PC-9 (cell line): ENCODE data around the gene LDLRAD3. TPM values are rescaled to one million over a fixed set of nuclear protein-coding genes. Genes with fewer than 3 reads are reported as not detected.

Experiments used
- BruUV-seq: library from RNA; stranded (reverse); fragments of 400-500 nt; replicated peaks from 2 replicates; lab custom pipeline; 2021; lab: Mats Ljungman, UMichigan
- CTCF ChIA-PET: fragments of 300-600 bp; sonication (Branson Sonifier 250); formaldehyde crosslinking; loops from one replicate; lab custom pipeline; 2022; ENCODE audit warnings: antibody characterized with exemption; lab: Charles Lee
- POLR2A ChIA-PET: fragments of 300-600 bp; sonication (Branson Sonifier 250); formaldehyde crosslinking; loops from one replicate; lab custom pipeline; 2022; ENCODE audit warnings: antibody characterized with exemption; ENCODE audit not compliant: unreplicated experiment; lab: Charles Lee
- DNase-seq, 2 experiments: peaks; one replicate each; pipeline versions ENCODE4 v3.0.0 to v3.0.0-alpha.2; 2015 to 2022; ENCODE audit warnings: mixed read lengths in 1 of 2
- H2AFZ ChIP-seq: fragments of 200-600 bp; sonication (generic); 2 replicates; pipeline ENCODE4 v1.8.1; 2017; ENCODE audit warnings: antibody characterized with exemption
- H3F3A ChIP-seq: fragments of 200-600 bp; sonication (generic); 2 replicates; pipeline ENCODE4 v1.8.1; 2017; ENCODE audit warnings: antibody characterized with exemption, mild to moderate bottlenecking, low read depth; ENCODE audit not compliant: insufficient read depth
- H3K27ac ChIP-seq: fragments of 200-600 bp; sonication (generic); 2 replicates; pipeline ENCODE4 v1.6.1; 2016; ENCODE audit warnings: mixed run types
- H3K27me3 ChIP-seq: fragments of 200-600 bp; sonication (generic); 2 replicates; pipeline ENCODE4 v1.6.1; 2016; ENCODE audit warnings: low read depth, mixed run types; ENCODE audit not compliant: insufficient read depth
- H3K36me3 ChIP-seq: fragments of 200-600 bp; sonication (generic); 2 replicates; pipeline ENCODE4 v1.6.1; 2016; ENCODE audit warnings: low read depth, mixed run types
- H3K4me1 ChIP-seq: fragments of 200-600 bp; sonication (generic); replicated peaks from 2 replicates; pipeline ENCODE4 v1.6.1; 2016; ENCODE audit warnings: mixed run types; ENCODE audit not compliant: insufficient read depth
- H3K4me2 ChIP-seq: fragments of 200-600 bp; sonication (generic); 2 replicates; pipeline ENCODE4 v1.6.1; 2017; ENCODE audit warnings: mixed run types
- H3K4me3 ChIP-seq: fragments of 200-600 bp; sonication (generic); 2 replicates; pipeline ENCODE4 v1.6.1; 2016; ENCODE audit warnings: mixed run types
- H3K79me2 ChIP-seq: fragments of 200-600 bp; sonication (generic); 2 replicates; pipeline ENCODE4 v1.6.1; 2017; ENCODE audit warnings: low read depth, mixed run types
- H3K9me2 ChIP-seq: fragments of 200-600 bp; sonication (generic); 2 replicates; pipeline ENCODE4 v1.8.1; 2017; ENCODE audit warnings: mild to moderate bottlenecking; ENCODE audit not compliant: insufficient read depth
- H3K9me3 ChIP-seq: fragments of 200-600 bp; sonication (generic); 2 replicates; pipeline ENCODE4 v1.8.1; 2016; ENCODE audit warnings: low read depth; ENCODE audit not compliant: insufficient read depth
- H4K20me1 ChIP-seq: fragments of 200-600 bp; sonication (generic); 2 replicates; pipeline ENCODE4 v1.8.1; 2017; ENCODE audit not compliant: insufficient read depth
- EZH2 ChIP-seq: fragments of 200-600 bp; sonication (generic); IDR thresholded peaks from 2 replicates; pipeline ENCODE4 v1.8.0; 2017; ENCODE audit warnings: antibody characterized with exemption, low read depth
- intact Hi-C: fragments of 100-400 bp; cut with micrococcal nuclease; formaldehyde crosslinking; loops from one replicate; pipeline ENCODE4 v1.10.0; 2022; ENCODE audit not compliant: unreplicated experiment
- total RNA-seq: library from RNA; stranded (reverse); gene quantifications from 2 replicates; pipeline ENCODE4 v1.2.3, GENCODE V29; 2021
- TF ChIP-seq, protein P1 (sequence below): fragments of 200-600 bp; sonication (generic); conservative IDR thresholded peaks from 2 replicates; pipeline ENCODE4 v1.6.1; 2017; ENCODE audit warnings: mixed run types, antibody characterized with exemption, mild to moderate bottlenecking, moderate library complexity

The LDLRAD3 gene
- total RNA-seq, 1 experiment from 2014 or later, result 15.9 TPM

- Histone ChIP-seq H3K4me3 (no peak overlapping the region), H4K20me1 (no peaks in the 10 kb centered on the region; the same call in 1 of the 2 replicates), H2AFZ (no peak overlapping the region), H3K27ac (no peak overlapping the region), H3F3A (no peaks in the 10 kb centered on the region), H3K36me3 (0 out of 2 replicates have a peak, but pooled peaks cover 3% of the 10 kb centered on the region), H3K4me1 (no peaks in the 10 kb centered on the region), H3K27me3 (no peaks in the 10 kb centered on the region), H3K9me2 (no peaks in the 10 kb centered on the region), H3K79me2 (no peaks in the 10 kb centered on the region), H3K4me2 (no peak overlapping the region), H3K9me3 (no peaks in the 10 kb centered on the region)
- no peak for DNase-seq
- intact Hi-C loops, result no loop called here
- ChIA-PET POLR2A (no interaction called here), CTCF (no interaction called here)
- no TSS peak for BruUV-seq
- no peak for TF ChIP-seq EZH2
- TF ChIP-seq, protein P1, sequence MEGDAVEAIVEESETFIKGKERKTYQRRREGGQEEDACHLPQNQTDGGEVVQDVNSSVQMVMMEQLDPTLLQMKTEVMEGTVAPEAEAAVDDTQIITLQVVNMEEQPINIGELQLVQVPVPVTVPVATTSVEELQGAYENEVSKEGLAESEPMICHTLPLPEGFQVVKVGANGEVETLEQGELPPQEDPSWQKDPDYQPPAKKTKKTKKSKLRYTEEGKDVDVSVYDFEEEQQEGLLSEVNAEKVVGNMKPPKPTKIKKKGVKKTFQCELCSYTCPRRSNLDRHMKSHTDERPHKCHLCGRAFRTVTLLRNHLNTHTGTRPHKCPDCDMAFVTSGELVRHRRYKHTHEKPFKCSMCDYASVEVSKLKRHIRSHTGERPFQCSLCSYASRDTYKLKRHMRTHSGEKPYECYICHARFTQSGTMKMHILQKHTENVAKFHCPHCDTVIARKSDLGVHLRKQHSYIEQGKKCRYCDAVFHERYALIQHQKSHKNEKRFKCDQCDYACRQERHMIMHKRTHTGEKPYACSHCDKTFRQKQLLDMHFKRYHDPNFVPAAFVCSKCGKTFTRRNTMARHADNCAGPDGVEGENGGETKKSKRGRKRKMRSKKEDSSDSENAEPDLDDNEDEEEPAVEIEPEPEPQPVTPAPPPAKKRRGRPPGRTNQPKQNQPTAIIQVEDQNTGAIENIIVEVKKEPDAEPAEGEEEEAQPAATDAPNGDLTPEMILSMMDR, result no peak
Measured at GRCh38 chr11:36193721-36194120, 249.9 kb downstream of the LDLRAD3 start.

DNA sequence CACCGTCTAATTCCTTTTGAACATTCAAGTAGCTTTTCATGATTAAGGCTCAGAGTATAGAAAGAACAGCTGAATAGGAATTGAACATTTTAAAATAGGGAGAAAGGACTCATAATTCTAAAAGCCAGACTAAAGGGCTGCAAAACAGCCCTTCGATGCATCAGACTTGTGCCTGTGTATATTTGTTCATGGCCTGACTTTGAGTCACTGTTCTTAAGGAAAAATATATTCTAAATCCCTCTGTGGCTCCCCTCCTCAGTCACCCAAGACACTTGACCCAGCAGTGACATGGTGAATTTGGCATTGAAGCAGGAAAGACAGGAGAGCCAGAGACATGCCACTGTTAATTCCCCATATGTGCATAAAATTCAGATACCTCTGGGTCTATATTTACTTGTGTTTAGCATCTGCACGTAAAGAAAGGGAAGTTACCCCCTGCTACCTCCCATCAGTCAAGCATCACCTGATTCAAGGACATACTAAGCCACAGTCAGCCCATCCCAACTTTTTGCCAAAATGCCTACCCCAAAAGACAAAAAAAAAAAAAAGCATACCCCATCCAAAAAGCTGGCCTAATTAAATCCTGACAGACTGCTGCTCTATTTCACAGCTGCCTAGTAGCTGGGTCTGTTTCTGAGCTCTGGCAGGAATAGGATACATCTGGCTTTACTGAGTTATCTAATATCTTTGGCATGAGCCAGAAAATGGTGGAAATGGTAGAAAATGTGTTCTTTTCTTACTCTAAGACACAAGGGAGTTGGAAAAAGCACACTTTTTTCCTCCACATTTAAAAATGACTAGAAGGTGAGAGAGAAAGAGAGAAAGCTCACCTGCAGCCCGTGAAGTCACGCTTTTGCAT, 251.9 kb downstream of the LDLRAD3 start:
- DNase-seq, result no peak
- ChIA-PET POLR2A (no interaction called here), CTCF (interaction anchor here (0.6 kb wide), 2 partner anchors 77 to 697 kb away, joined by 3 to 4 read pairs; no protein-coding TSS in a partner anchor)
- TF ChIP-seq, protein P1, result no peak
- no peak for TF ChIP-seq EZH2
- Histone ChIP-seq H3K9me2 (no peaks in the 10 kb centered on the region), H3K4me3 (no peak overlapping the region), H3F3A (no peaks in the 10 kb centered on the region), H4K20me1 (no peaks in the 10 kb centered on the region; the same call in 1 of the 2 replicates), H3K27ac (no peak overlapping the region), H3K9me3 (no peaks in the 10 kb centered on the region), H3K79me2 (no peaks in the 10 kb centered on the region), H3K27me3 (no peaks in the 10 kb centered on the region), H3K4me1 (no peaks in the 10 kb centered on the region), H3K36me3 (0 out of 2 replicates have a peak, but pooled peaks cover 3% of the 10 kb centered on the region), H3K4me2 (no peak overlapping the region), H2AFZ (no peak overlapping the region)
- intact Hi-C loops, result no loop called here
- BruUV-seq, result no TSS peak

- no peaks in the 10 kb centered on the region for H3K79me2 ChIP-seq
- no peaks in the 10 kb centered on the region for H4K20me1 ChIP-seq
- H2AFZ ChIP-seq, result no peak overlapping the region
- ChIA-PET POLR2A (no interaction called here), CTCF (interaction anchor here (0.6 kb wide), 2 partner anchors 77 to 698 kb away, joined by 3 to 4 read pairs; no protein-coding TSS in a partner anchor)
- TF ChIP-seq EZH2, result no peak
- TF ChIP-seq, protein P1, result no peak
- intact Hi-C loops, result no loop called here
- no peak for DNase-seq
- H3K4me2 ChIP-seq, result no peak overlapping the region
- H3K9me2 ChIP-seq, result no peaks in the 10 kb centered on the region
- 0 out of 2 replicates have a peak, but pooled peaks cover 3% of the 10 kb centered on the region for H3K36me3 ChIP-seq
- no peaks in the 10 kb centered on the region for H3K9me3 ChIP-seq
- H3K4me1 ChIP-seq, result no peaks in the 10 kb centered on the region
- no peak overlapping the region for H3K4me3 ChIP-seq
- BruUV-seq, result no TSS peak
- H3K27ac ChIP-seq, result no peak overlapping the region
- H3F3A ChIP-seq, result no peaks in the 10 kb centered on the region
- no peaks in the 10 kb centered on the region for H3K27me3 ChIP-seq
Measured at GRCh38 chr11:36196411-36196998, 252.6 kb downstream of the LDLRAD3 start.
